OCI-LY1 (cell line): Measurements from ENCODE around the gene DNAH17.

Experiments
- H2AFZ ChIP-seq: fragments of 200-600 bp; sonication (generic), shearing (Covaris generic); 2 replicates; pipeline ENCODE4 v1.6.0; 2014; ENCODE audit warnings: antibody characterized with exemption, mild to moderate bottlenecking, low read length
- H3F3A ChIP-seq: fragments of 200-600 bp; sonication (generic), shearing (Covaris generic); 2 replicates; pipeline ENCODE4 v1.6.0; 2014; ENCODE audit warnings: mild to moderate bottlenecking, antibody characterized with exemption, low read length, moderate library complexity; ENCODE audit not compliant: insufficient read depth
- H3K27ac ChIP-seq: fragments of 200-600 bp; sonication (generic); 2 replicates; pipeline ENCODE4 v1.5.1; 2014; ENCODE audit warnings: low read length, mixed run types, mild to moderate bottlenecking, low read depth; ENCODE audit not compliant: poor library complexity, severe bottlenecking
- H3K27me3 ChIP-seq: fragments of 200-600 bp; sonication (generic); 2 replicates; pipeline ENCODE4 v1.6.0; 2014; ENCODE audit warnings: antibody characterized with exemption, mild to moderate bottlenecking, low read length, moderate library complexity; ENCODE audit not compliant: insufficient read depth
- H3K36me3 ChIP-seq: fragments of 200-600 bp; sonication (generic); 2 replicates; pipeline ENCODE4 v1.6.1; 2014; ENCODE audit warnings: mild to moderate bottlenecking, antibody characterized with exemption, low read length, moderate library complexity, mixed read lengths; ENCODE audit not compliant: insufficient read depth
- H3K4me1 ChIP-seq: fragments of 200-600 bp; sonication (generic); 2 replicates; pipeline ENCODE4 v1.5.1; 2014; ENCODE audit warnings: mild to moderate bottlenecking, low read length, moderate library complexity; ENCODE audit not compliant: insufficient read depth, severe bottlenecking
- H3K4me2 ChIP-seq: fragments of 200-600 bp; sonication (generic), shearing (Covaris generic); 2 replicates; pipeline ENCODE4 v1.6.1; 2014; ENCODE audit warnings: low read length
- H3K4me3 ChIP-seq: fragments of 200-600 bp; sonication (generic); 2 replicates; pipeline ENCODE4 v1.5.1; 2014; ENCODE audit warnings: low read length, low read depth, mild to moderate bottlenecking, mixed read lengths; ENCODE audit not compliant: poor library complexity, severe bottlenecking
- H3K79me2 ChIP-seq: fragments of 200-600 bp; shearing (Covaris generic); 2 replicates; pipeline ENCODE4 v1.6.1; 2016; ENCODE audit warnings: mixed run types, low read length, mixed read lengths; ENCODE audit not compliant: insufficient read depth
- H3K9ac ChIP-seq: fragments of 200-600 bp; sonication (generic), shearing (Covaris generic); 2 replicates; pipeline ENCODE4 v1.6.1; 2014; ENCODE audit warnings: mild to moderate bottlenecking, low read length, mixed read lengths
- H3K9me2 ChIP-seq: fragments of 200-600 bp; sonication (generic), shearing (Covaris generic); 2 replicates; pipeline ENCODE4 v1.6.1; 2014; ENCODE audit warnings: low read depth, mild to moderate bottlenecking, low read length, mixed read lengths
- H3K9me3 ChIP-seq: fragments of 200-600 bp; shearing (Covaris generic); 2 replicates; pipeline ENCODE4 v1.6.1; 2014; ENCODE audit warnings: low read length, mixed read lengths
- H4K20me1 ChIP-seq: fragments of 200-600 bp; sonication (generic), shearing (Covaris generic); 2 replicates; pipeline ENCODE4 v1.6.0; 2016; ENCODE audit warnings: mild to moderate bottlenecking, low read length; ENCODE audit not compliant: insufficient read depth
- CTCF ChIP-seq: fragments of 200-600 bp; sonication (generic), shearing (Covaris generic); IDR thresholded peaks from 2 replicates; pipeline ENCODE4 v1.5.1; 2017; ENCODE audit warnings: mild to moderate bottlenecking, antibody characterized with exemption, low read length, moderate library complexity, mixed read lengths
- EZH2 ChIP-seq: fragments of 200-600 bp; sonication (generic), shearing (Covaris generic); IDR thresholded peaks from 2 replicates; pipeline ENCODE4 v1.8.0; 2017; ENCODE audit warnings: borderline replicate concordance, mixed run types, mild to moderate bottlenecking, antibody characterized with exemption, low read length, moderate library complexity, mixed read lengths

DNAH17 gene

GRCh38 chr17:78544881-78545755 is 32.1 kb downstream of the DNAH17 start:
- Histone ChIP-seq H2AFZ (no peak overlapping the region), H3K9me2 (no peaks in the 10 kb centered on the region), H3K27ac (no peak overlapping the region), H3K4me3 (no peak overlapping the region), H3K79me2 (no peaks in the 10 kb centered on the region), H3K36me3 (no peaks in the 10 kb centered on the region), H3K9ac (no peak overlapping the region), H3K27me3 (peaks cover 3% of the 10 kb centered on the region; the same call in 1 of the 2 replicates), H3K4me1 (no peaks in the 10 kb centered on the region), H3K4me2 (no peak overlapping the region), H3F3A (no peaks in the 10 kb centered on the region), H4K20me1 (no peaks in the 10 kb centered on the region), H3K9me3 (no peaks in the 10 kb centered on the region)
- TF ChIP-seq CTCF (no peak), EZH2 (no peak)

GRCh38 chr17:78541488-78542206 is 35.5 kb downstream of the DNAH17 start:
- H3K4me3 ChIP-seq = no peak overlapping the region
- H3K9me3 ChIP-seq = no peaks in the 10 kb centered on the region
- no peaks in the 10 kb centered on the region for H4K20me1 ChIP-seq
- H3K9me2 ChIP-seq = no peaks in the 10 kb centered on the region
- no peaks in the 10 kb centered on the region for H3K79me2 ChIP-seq
- no peak overlapping the region for H2AFZ ChIP-seq
- no peaks in the 10 kb centered on the region for H3F3A ChIP-seq
- no peaks in the 10 kb centered on the region for H3K36me3 ChIP-seq
- H3K9ac ChIP-seq = no peak overlapping the region
- peaks cover 3% of the 10 kb centered on the region; the same call in 1 of the 2 replicates for H3K27me3 ChIP-seq
- no peak overlapping the region for H3K4me2 ChIP-seq
- no peak for TF ChIP-seq EZH2
- no peak for TF ChIP-seq CTCF
- H3K4me1 ChIP-seq = no peaks in the 10 kb centered on the region
- no peak overlapping the region for H3K27ac ChIP-seq

DNA sequence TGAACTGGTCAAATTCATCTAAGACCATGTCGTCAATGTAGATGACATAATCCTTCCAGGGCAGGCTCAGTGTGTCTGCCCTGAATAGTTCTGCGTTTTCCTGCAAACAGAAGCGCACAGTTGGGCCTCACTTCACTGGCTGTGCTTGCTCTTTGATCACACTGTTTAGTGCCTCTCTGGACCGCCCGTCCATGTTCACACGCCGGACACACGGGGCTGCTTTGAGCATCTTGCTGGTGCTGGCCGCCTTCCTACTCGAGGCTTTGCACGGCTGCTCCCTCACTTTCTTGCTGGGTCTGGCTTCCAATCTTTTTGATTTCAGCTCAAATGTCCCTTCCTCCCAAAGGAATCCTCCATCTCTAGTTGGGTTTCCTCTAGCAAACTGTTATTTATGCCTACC is 37.4 kb downstream of the DNAH17 start:
- no peaks in the 10 kb centered on the region for H3K9me3 ChIP-seq
- no peaks in the 10 kb centered on the region for H3K4me1 ChIP-seq
- H3K4me3 ChIP-seq = no peak overlapping the region
- no peaks in the 10 kb centered on the region for H4K20me1 ChIP-seq
- H2AFZ ChIP-seq = no peak overlapping the region
- H3K27ac ChIP-seq = no peak overlapping the region
- H3K9me2 ChIP-seq = no peaks in the 10 kb centered on the region
- H3K36me3 ChIP-seq = no peaks in the 10 kb centered on the region
- H3K4me2 ChIP-seq = no peak overlapping the region
- no peak overlapping the region for H3K9ac ChIP-seq
- peaks cover under 1% of the 10 kb centered on the region; the same call in 1 of the 2 replicates for H3K27me3 ChIP-seq
- no peaks in the 10 kb centered on the region for H3K79me2 ChIP-seq
- no peaks in the 10 kb centered on the region for H3F3A ChIP-seq
- TF ChIP-seq EZH2 = no peak
- no peak for TF ChIP-seq CTCF
